ENCODE results near the gene OR2V1.
"Not testable (repeated sequence)": the region's sequence is repeated elsewhere in the genome, so short reads cannot be mapped to it uniquely, and the experiment has no call there.

The OR2V1 gene

GRCh38 chr5:181130832-181131496 is at the start of gene OR2V1:
TSS of gene OR2V1 (minus strand) at chr5:181131169. CDS start at chr5:181125304, 5,865 bp downstream.
- DNase-seq (ENCODE audit: low spot score), result no peak

GRCh38 chr5:181177559-181177958 is 46.6 kb upstream of the OR2V1 start:
- DNase-seq (ENCODE audit: low spot score), result not testable (repeated sequence)

DNA sequence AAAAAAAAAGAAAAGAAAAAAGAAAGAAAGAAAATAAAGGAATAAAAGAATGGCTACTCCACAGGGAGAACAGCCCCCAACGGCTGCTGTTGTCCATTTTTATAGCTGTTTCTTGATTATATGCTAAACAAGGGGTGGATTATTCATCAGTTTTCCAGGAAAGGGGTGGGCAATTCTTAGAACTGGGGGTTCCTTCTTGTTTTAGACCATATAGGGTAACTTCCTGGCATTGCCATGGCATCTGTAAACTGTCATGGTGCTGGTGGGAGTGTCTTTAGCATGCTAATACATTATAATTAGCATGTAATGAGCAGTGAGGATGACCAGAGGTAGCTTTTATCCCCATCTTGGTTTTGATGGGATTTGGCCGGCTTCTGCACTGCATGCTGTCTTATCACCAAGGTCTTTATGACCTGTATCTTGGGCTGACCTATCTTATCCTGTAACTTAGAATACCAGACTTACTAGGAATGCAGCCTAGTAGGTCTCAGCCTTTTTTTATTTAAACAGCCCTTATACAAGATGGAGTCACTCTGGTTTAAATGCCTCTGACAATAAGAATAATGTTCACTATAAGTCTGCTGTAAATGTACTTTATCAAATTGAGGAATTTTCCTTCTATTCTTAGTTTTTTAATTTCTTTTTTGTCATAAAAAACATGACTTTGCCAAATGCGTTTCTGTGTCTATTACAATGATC is 45.4 kb upstream of the OR2V1 start:
- DNase-seq (ENCODE audit: low spot score), result no peak

DNA sequence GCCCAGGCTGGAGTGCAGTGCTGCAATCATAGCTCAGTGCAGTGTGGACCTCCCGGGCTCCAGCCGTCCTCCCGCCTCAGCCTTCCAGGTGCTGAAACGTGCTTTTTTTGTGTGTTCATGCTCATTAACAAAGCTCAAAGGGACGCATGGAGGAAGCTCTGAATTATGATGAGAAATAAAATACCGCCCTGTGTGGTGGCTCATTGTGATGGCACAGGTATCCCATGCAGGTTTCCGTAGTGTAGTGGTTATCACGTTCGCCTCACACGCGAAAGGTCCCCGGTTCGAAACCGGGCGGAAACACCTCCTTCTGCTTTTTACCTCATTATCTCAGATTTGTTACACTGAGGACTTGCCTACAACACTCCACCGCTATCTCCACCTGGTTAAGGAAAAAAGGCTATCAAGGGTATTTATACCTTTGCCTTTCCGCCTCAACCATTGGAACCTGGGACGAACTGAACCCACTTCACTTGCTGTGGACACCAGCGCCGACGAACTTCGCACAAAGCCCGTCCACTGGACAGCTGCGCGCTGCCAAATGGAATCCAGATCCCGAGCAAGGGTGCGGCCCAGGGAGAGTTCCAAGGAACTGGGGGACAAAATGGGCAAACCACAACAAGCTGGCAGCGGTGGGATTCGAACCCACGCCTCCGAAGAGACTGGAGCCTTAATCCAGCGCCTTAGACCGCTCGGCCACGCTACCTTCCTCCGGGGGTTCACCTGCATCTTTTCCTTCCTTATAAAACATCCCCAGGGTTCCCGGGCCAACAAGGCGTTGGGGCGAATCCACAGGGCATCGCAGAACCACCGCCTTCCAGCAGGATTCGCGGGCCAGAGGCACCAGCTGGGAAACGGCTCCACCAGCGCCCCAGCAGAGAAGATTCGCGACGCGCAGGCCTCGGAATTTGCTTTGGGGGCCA is 42.7 kb upstream of the OR2V1 start:
- peak; percentile 96 for DNase-seq (ENCODE audit: low spot score)

DNA sequence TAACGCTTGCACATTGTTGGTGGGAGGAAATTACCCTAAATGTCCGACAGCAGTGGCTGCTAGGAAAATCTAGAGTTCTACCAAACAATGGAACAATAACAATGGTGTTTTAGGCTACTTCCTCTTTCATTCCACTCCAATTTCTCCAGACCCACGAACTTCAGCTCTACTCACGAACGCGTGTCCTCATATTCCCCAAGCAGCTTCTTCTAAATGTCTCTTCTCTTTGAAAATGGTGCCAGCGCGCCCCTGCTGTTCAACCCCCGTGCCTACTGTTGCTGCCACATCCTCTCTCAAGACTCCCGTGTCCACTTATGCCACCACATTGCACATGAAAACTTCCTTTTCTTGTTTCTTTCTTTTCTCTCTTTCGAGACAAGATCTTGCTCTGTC is 42.1 kb upstream of the OR2V1 start:
- no peak for DNase-seq (ENCODE audit: low spot score)

DNA sequence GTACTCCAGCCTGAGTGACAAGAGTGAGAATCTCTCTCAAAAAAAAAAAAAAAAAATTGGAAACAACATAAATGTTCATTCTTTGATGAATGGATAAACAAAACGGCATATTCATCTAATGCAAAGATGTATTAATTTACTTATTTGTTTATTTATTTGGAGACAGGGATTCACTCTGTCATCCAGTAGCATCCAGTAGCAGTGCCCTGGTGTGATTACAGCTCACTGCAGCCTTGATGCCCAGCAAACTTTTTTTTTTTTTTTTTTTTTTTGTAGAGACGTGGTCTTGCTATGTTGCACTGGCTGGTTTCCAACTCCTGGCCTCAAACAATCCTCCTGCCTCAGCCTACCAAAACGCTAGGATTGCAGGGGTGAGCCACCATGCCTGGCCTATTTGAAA is 40.8 kb upstream of the OR2V1 start:
- no peak for DNase-seq (ENCODE audit: low spot score)

GRCh38 chr5:181170996-181171395 is 40.0 kb upstream of the OR2V1 start:
- DNase-seq (ENCODE audit: low spot score), result peak; percentile 77

- DNase-seq (ENCODE audit: low spot score), result no peak
Observed at GRCh38 chr5:181170237-181170825, 39.4 kb upstream of the OR2V1 start.

DNA sequence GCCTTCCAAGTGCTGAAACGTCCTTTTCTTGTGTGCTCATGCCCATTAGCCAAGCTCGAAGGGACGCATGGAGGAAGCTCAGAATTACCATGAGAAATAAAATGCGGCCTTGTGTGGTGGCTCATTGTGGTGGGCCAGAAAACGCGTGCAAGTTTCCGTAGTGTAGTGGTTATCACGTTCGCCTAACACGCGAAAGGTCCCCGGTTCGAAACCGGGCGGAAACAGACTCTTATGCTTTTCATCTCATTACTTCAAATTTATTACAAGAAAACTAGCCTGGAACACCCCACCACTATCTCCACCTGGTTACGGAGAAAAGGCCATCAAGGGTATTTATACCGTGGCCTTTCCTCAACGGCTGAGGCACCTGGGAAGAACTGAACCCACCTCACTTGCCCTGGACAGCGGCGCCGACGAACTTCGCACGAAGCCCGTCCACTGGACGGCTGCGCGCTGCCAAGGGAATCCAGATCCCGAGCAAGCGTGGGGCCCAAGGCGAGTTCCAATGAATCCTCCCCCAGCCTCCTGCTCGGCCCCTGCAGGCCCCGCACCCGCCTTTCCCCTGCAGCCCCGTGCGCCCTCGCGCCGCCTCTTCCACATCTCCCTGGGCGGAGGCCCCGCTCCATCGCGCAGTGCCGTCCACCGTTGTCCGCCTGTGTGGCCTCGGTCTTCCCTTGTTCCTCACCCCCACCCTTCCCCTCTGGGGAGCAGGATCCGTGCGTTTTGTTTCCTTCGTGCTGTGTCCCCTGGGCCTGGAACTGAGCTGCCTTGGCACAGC is 38.7 kb upstream of the OR2V1 start:
- DNase-seq (ENCODE audit: low spot score), result peak; percentile 89

- no peak for DNase-seq (ENCODE audit: low spot score)
Observed at GRCh38 chr5:181168595-181169118, 37.7 kb upstream of the OR2V1 start.

- no peak for DNase-seq (ENCODE audit: low spot score)
Observed at GRCh38 chr5:181167814-181168488, 37.0 kb upstream of the OR2V1 start.

GRCh38 chr5:181166812-181167733 is 36.1 kb upstream of the OR2V1 start:
- no peak for DNase-seq (ENCODE audit: low spot score)

DNA sequence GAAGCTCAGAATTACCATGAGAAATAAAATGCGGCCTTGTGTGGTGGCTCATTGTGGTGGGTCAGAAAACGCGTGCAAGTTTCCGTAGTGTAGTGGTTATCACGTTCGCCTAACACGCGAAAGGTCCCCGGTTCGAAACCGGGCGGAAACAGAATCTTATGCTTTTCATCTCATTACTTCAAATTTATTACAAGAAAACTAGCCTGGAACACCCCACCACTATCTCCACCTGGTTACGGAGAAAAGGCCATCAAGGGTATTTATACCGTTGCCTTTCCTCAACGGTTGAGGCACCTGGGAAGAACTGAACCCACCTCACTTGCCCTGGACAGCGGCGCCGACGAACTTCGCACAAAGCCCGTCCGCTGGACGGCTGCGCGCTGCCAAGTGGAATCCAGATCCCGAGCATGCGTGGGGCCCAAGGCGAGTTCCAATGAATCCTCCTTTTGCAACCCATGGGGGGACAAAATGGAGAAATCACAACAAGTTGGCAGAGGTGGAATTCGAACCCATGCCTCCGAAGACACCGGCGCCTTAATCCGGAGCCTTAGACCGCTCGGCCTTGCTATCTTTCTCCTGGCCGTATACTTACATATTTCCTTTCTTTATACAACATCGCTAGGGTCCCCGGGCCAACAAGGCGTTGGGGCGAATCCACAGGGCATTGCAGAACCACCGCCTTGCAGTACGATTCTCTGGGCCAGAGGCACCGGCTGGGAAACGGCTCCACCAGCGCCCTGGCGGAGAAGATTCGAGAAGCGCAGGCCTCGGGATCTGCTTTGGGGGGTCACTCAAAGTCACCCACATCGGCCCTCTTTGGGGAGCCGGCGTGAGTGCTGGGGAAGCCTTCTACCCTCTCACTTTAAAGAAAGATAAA is 33.3 kb upstream of the OR2V1 start:
- peak; percentile 64 for DNase-seq (ENCODE audit: low spot score)

GRCh38 chr5:181163487-181164075 is 32.6 kb upstream of the OR2V1 start:
- no peak for DNase-seq (ENCODE audit: low spot score)

DNA sequence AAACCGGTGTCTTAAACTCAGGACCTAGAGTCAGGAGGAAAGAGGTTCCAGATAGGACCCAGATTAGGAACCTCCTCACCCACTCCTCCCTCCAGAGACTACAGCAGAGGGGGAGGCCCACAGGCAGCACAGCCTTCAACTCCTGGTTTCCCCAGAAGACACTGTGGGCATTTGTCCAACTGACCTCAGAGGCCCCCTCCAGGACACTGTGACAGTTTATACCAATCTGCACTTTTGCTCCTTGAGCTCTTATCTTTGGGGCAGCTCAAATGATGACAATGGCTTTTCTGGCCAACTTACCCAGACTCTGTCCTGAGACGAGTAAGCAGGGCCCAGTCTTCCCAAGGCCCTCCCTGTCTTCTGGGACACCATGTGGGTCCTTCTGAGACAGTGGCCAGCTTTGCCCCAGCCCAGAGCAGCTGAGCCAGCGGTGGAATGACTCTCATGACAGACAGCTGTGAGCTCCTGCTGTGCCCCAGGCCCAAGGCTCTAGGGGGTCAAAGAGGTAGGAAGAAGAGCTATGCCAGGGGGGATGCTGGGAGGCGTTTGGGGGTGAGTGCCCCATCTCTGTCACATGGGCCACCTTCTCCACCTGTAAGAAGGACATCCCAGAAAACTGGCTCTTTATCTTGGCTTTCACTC is 30.7 kb upstream of the OR2V1 start:
- no peak for DNase-seq (ENCODE audit: low spot score)

GRCh38 chr5:181160755-181161533 is 30.0 kb upstream of the OR2V1 start:
- peak; percentile 29 for DNase-seq (ENCODE audit: low spot score)

Data from kidney tubule cell (primary cell).